ENCODE measurements around the gene BABAM2.

Gene BABAM2

DNA sequence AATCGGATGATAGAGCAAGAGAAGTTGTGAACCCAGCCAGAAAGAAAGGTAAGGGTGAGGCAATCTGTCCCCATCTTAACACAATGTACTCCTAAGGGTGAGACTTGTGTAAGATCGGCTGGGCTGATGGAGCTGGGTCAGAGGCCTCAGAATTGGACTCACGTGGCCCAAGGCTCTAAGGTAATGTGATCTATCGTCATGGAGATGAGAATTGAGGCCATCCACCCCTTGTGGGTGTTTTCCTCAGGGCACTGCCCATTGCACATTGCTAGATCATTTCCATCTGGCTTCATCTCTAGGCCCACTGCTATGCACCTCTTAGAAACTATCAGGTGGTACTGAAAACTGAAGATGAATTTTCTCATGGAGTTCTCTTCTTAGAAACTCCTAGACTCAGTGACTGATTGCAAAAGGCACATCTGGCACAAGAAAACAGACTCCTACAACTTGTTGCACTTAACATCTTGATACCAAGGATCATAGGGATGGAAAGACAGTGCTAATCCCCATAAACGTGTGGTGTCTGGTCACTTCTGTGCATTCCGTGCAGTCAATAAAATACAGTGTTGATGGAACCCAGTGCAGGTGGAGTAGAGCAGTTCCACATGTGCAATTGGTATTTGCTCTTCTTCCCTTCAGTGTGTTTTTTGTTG, 273.2 kb downstream of the BABAM2 start:
- DNase-seq: no peak

DNA sequence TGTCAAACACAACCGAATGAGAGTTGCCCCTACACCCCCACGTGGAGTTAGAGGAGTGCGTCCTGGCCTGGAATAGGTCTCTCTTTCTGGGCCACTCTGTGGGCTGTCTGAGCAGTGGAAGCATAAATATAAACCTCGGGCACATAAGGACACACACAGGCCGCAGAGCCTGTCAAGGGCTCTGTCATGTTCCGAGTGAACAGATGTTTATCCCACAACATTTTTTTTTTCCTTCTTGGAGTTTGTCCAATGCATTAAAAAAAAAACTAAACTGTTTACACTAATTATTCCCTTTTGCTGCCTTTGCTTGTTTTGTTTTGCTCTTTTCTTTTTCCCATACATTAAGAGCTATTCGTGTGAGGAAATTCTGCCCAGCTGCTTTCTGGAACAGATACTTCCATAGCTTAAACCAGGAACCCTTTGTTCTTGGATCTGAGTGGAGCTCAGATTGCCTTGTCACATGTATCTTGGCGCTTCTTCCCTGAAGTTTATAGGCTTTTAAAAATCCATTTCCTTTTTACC, 273.8 kb downstream of the BABAM2 start:
- peak; percentile 47 for DNase-seq

DNA sequence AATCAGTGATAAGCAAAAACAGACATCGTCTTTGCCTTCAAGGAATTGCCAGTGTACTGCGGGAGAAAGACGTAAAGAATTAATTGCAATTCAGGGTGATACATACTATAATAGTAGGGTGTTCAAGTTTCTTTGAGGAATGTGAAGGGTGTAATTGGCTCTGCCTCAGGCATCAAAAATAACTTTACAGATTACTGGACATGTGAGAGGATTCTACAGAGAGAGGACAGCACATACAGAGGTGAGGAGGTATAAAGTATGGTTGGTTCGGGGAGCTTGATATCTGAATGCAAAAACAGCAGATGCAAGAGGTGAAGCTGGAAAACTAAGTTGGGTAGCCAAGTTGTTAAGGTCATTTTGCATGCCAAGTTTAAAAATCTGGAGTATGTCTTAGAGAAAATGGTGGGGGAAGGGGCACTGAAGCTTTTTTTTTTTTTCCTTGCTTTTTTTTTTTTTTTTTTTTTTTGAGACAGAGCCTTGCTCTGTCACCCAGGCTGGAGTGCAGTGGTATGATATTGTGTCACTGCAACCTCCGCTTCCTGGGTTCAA, 274.6 kb downstream of the BABAM2 start:
- DNase-seq: no peak

DNA sequence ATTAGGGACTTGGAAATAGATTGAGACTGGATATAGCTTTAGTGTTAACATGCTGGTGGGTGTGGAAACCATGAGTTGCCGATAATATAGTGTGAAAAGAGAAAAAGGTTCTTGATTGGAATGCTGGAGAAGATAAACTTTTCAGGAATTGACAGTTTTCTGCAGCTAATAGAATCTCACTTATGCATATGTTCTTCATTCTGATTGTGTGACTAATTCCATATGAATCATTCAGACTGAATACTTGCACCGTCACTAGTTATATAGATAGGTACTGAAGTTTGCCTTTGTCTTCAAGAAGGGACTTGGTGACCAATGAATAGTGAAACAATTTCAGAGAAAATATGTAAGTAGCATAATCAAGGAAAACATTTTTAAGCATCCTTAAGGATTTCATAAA, 276.4 kb downstream of the BABAM2 start:
- DNase-seq: no peak

DNA sequence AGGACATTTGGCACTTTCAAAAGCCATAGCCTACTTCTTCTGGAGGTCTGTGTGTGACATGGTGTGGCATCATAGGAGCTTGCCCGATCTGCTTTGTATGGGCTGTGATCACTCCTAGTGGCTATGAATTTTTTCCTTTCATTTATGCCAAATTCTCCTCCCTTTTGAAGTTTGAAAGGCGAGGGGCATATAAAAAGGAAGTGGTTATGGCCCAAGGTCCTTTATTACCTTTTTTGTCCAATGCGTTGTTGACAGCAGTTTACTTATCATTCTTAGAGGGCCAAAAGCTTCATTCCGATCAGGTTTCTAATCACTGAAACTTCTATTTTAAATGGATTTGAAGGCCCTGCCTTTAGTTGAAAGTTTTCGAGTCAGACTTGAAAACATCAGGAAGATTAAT, 277.8 kb downstream of the BABAM2 start:
- no peak for DNase-seq

DNA sequence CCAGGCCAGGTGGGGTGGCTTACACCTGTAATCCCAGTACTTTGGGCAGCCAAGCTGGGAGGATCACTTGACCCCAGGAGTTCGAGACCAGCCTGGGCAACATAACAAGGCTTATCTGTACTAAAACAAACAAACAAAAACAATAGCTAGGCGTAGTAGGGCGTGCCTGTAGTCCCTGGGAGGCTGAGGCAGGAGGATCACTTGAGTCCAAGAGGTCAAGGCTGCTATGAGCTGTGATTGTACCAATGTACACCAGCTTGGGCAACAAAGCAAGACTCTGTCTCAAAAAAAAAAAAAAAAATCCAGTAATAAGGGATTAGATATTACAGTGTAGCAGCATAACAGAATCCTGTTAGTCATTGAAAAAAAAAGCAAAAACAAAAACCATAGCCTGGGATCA, 279.0 kb downstream of the BABAM2 start:
- DNase-seq: no peak

DNA sequence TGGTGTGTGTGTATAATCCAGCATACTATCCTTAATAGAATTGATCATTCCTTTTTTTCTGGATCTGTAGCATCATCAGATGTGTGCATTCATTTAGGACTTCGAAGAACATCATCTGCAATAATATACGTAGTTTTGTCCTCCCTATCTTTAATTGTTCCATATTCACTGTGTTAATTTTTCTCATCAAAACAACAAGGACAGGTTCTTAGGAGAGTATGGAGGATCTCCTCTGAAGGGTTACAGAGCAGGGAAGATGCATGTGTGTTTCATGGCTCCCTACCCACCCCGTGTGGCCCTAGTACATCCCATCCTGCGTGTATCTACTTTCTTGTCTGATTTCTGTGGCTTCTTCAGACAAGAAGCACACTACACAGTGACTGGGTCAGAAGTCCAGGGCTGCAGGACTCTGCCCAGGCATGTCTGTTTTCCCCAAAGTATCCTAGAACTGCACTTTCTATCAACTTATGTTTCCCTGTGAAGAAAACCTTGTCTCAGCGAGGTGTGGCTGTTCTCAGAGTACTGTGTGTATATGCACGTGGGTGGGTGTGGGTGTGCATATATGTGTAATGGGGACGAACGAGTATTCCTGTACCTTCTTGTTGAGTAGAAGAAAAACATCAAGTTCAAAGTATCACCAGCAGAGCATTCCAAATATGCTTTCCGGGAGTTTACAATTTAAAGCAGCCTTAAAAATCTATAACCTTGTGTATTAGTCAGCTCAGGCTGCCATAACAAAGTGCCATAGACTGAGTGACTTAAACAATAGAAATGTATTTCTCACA, 281.8 kb downstream of the BABAM2 start:
- no peak for DNase-seq

DNA sequence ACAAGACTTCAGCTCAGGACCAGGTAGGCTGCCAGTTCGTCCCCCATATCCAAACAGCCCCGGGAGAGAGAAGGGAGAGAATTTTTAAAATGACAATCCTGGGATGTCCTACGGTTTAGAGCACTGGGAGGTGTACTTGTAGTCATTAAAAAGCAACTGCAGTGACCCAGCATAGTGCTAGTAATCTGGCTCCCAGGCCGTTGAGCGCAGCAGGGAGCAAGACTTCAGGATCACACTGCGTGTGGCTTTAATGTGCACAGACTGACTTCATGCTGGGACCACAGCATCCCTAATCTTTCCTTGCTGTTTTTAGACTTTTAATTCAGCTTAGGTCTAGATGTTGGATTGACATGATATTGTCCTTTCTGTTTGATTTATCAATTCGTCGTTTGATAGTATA, 282.8 kb downstream of the BABAM2 start:
- DNase-seq: no peak

DNA sequence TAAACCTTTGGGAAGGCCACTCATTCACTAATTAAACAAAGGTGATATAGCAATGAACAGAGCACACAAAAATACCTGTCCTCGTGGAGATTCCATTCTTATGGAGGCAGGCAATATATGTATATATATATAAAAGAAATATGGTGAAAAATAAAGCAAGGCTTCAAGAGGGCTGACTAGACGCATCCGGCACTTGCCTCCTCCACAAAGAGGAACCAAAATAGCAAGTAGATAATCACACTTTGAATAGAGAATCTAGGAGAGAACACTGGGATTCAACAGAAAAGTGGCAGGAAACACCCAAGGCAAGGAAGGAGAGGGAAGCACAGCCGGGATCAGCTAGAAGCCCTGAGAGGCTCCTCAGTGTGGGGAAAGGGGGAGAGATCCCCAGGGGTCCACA, 283.7 kb downstream of the BABAM2 start:
- no peak for DNase-seq

DNA sequence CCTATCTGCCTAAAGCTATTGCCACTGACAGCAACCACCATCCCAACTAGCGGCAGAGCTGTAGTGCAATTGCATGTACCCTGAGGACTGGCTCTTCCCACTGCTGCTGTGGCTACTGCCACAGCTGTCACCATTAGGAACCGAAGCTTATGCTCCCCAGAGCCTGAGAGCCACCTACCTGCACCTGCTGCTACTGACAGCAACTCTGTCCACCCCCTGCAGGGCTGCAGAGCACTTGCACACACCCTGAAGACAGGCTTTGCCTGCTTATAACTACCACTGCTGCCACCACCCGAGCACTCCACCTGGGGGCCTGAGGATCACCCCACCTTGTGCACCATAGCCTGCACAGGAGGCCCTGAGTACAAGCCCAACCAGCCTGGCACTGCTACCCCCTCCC, 284.5 kb downstream of the BABAM2 start:
- no peak for DNase-seq

DNA sequence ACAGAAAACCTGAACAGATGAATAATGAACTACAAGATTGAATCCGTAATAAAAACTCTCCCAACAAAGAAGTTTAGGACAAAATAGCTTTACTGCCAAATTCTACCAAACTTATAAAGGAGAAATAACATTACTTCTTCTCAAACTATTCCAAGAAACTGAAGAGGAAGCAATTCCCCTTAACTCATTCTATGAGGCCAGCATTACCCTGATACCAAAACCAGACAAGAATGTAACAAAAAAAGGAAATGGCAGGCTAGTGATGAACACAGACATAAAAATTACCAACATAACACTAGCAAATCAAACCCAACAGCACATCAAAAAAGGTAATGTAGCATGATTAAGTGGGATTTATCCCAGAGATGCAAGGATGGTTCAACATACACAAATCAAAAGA, 288.4 kb downstream of the BABAM2 start:
- DNase-seq: no peak

DNA sequence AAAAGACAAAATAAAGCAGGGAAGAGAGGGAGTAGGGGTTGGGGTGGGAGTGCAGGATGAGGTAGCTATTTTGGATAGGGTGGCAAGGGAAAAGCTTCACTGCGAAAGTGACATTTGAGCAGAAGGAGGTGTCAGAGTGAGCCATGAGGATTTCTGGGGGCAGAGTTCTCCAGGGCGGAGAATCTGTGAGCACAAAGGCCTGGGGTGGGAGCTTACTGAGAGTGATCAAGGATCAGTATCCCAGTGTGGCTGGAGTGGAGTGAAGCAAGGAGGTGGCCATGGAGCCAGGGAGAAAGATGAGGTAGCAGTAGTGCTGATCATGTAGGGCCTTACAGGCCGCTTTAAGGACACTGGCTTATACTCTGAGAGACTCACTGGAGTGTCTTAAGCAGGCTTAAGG, 291.3 kb downstream of the BABAM2 start:
- DNase-seq: no peak

DNA sequence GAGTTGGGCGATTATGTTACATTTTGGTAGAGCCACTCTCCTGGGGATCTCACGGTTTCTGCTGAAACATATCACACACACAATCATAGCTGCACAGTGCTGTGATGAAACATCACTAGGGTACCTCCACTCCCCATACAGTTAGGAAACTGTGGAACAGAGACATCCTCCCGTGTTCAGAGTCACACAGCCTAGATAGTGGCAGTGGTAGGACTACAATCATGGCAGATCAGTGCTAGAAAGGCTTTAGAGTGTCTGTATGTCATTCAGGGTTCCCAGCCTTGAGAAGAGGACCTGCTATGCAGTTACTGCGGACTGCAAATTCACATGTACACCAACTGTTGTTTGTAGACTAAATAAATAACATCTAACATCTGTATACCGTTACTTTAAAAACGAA, 291.8 kb downstream of the BABAM2 start:
- no peak for DNase-seq

DNA sequence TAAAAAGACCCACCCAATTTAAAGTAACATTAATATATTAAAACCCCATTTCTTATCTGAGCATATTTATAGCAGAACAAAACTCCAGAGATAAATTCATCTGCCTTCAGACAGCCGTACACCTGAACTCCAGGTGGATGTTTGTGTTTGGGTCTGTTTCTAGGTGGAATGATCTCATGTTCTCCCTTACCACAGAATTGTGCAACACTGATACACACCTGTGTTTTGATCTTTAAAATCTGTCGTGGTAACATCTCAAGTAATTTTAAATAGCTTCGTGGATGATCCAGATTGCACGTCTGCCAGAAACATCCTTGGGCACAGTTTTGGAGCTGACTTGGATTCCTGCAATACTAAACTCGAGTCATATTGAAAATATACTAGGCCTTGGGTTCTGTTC, 294.6 kb downstream of the BABAM2 start:
- no peak for DNase-seq

DNA sequence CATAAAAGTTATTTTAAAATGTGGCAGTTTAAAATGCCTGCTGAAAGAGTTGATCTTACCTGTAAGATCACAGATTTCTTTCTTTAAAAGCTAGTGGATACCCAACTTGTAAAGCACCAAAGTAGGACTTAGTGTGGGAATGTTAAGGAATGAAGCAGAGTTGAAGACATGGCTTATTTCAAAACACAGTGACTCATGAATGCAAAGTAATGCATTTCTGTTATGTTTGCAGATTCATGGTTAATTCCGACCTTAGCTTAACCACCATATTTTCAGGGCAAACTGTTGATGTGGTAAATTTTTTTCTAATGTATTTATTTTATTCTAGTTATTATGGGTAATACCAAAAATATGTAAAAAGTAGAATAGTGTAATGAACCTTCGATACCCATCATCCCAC, 295.4 kb downstream of the BABAM2 start:
- DNase-seq: no peak

DNA sequence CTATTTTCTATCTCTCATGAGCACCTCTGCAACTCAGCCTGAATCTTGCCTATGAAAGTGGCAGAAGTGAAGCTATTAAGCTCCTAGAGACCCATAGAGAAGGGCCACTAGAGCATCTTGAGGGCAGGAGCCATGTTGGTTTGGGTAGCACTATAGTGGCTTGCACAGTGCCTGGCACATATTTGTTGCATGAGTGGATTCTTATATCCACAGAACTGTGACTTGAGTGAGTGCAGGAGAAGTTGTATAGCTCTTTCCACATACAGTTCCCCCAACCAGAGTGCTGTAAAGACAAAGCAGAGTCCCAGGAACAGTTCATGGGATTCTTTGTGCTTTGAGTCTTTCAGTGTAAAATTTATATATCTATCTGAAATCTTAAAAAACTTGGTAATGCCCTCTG, 296.7 kb downstream of the BABAM2 start:
- no peak for DNase-seq

DNA sequence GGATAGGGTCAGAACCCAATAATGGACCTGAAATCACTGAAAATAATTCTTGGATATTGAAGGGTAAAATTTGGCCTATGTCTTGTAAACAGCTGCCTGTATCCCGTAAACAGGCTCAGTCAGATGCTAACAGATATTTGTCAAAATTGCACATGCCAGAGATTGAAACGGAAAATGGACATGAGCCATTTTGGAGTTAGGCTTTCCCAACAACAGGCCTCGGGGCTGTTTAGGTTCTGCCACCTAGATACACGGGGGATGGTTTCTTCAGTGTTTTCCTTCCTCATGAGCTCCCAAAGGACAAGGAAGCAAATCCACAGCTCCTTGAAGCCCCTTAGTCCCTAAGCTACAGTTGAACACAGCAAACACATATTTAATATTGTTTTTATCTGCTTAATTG, 297.9 kb downstream of the BABAM2 start:
- DNase-seq: no peak

DNA sequence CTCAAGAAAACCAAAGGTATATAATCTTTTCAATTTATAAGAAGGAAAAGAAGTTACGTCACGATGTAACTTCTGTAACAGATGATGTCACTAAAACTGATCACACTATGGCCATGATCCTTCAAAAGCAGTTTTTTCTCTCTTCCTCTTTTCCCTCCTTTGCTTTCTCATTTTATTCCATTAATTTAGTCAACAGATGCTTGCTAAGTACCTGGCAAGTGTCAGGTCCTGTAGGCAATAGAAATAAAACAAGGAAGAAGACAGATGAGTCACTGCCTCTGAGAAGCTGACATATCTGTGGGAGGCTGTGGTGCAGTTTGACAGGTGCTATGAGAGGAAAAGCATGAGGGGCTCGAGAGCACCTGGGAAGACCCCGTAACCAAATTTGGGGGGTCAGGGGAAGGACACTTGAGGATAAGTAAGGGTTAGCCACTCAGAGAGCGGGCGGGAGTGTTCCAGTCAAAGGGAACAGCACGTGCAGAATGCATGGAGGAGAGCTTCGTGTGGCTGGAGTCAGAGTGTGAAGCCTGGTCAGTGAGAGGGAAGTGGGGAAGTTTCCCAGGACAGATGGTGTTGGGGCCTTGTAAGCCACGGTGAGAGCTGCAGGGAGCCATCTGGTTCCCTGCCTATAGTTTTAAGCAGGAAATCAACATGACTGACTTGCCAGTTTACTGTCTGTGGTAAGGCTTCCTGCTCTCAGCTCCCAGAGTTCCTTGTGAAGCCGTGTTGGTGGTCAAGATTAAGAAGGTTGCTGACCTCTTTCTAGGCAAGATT, 303.3 kb downstream of the BABAM2 start:
- no peak for DNase-seq

DNA sequence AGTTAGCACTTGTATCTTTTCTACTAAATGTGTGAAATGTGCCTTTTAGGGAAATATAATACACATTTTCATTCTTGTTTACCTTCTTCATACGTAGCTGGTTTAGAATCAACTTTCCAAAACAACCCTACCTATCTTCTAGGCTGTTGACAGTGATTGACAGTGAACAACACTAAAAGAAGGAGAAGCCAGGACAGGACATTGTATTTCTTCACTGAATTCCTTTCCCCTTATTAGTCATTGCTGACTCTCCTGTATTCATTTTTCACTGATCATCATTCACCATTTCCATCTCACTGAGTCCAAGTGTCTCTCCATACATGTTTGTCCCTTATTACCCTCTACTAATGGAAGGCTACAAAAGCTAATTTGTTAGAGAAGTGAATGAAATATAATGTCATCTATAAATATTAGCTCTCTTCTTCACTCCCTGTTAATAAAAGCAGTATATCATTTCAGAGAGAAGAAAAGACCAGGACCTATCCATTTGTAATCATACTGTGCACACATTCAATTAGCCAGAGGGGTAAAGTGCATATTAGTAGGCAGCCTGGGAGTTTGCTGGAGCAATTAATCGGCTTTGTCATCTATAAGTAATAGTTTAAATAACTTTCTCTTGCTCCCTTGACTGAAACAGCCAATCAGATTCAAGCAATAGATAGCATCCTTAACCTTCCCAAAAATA, 309.6 kb downstream of the BABAM2 start:
- no peak for DNase-seq

DNA sequence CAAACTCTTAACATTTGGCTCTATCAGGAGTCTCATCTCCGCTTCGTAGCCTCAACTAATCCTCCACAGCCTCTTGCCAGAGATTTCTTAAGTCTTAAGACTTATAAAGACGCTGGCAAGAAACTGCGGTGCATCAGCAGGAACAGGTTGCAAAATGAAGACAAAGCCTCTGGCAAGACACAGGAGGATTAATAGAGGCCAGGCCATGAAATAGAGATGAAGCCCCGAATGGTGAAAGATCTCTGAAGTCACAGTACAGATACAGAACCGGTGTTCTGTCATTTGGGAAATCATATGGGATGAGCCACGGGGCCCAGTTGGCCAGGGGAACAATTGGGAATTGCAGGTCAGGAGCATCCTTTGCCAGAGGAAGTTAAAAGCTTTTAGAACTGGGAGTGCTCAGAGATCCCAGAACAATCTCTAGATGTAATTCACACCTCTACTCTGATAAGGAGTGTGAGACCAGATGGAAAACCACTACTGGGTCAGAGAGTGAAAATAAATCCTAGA, 311.2 kb downstream of the BABAM2 start:
- no peak for DNase-seq

DNA sequence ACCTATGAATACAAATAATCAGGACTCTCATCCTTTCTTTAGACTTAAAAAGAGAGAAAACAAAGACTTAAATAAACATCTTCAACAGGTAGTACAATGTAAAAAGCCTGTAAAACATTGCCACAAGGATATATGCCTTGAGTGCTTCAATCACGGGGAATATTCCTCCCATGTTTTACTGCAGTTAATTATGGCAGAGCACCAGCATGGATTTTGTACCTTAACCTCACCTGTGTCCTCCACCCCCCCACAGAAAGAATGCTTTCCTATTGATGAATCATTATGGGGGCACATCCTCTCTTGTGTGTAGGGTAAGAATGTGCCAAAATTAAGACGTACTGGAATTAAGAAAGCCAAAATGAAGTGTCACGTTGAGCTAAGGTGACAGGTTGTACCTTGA, 312.2 kb downstream of the BABAM2 start:
- no peak for DNase-seq

DNA sequence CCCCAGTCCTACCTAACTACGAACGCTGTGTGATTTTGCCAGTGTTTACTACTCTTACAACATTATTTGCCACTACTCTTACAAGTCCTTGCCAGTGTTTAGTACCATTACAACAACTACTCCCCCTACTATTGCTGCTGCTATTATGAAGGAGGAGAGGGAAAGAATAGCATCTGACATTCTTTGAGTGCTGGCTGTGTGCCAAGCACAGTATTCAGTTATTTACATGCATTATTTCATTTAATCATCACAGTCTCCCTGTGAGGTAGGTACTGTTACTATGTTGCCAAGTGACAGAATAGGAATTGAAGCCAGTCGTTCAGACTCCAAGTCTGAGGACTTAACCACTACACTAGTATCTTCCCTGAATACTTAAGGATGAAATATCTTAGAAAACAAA, 316.2 kb downstream of the BABAM2 start:
- DNase-seq: no peak
